IMR-90 (cell line): ENCODE results near the gene PLSCR3. TPM values are rescaled to one million over a fixed set of nuclear protein-coding genes. Genes with fewer than 3 reads are reported as not detected.

ENCODE experiments used
- ATAC-seq: fragments of 200-7000 bp; cut with Tn5 transposase; 2 replicates; pipeline ENCODE4 v1.9.1; 2020; ENCODE audit warnings: low read depth, mild to moderate bottlenecking, moderate library complexity
- BruUV-seq: library from RNA; stranded (reverse); fragments of 400-500 nt; replicated peaks from 2 replicates; lab custom pipeline; 2021; lab: Mats Ljungman, UMichigan
- CTCF ChIA-PET: fragments of 300-600 bp; formaldehyde crosslinking; extraction: SDS; loops from one replicate; lab custom pipeline; 2021; ENCODE audit warnings: antibody characterized with exemption; lab: Yijun Ruan, JAX
- POLR2A ChIA-PET: fragments of 300-600 bp; sonication (Branson Sonifier 250); formaldehyde crosslinking; loops from one replicate; lab custom pipeline; 2022; ENCODE audit warnings: antibody characterized with exemption; ENCODE audit not compliant: unreplicated experiment; lab: Charles Lee
- DNase-seq: peaks from one replicate; pipeline ENCODE4 v3.0.0; 2013
- H2AFZ ChIP-seq: replicated peaks from 2 replicates; pipeline ENCODE3; 2013; ENCODE audit warnings: low read length, mild to moderate bottlenecking; ENCODE audit not compliant: poor library complexity
- H2AK5ac ChIP-seq: 2 replicates; pipeline ENCODE4 v1.6.1; 2013; ENCODE audit warnings: low read depth, low read length, inconsistent platforms
- H2AK9ac ChIP-seq: replicated peaks from 2 replicates; pipeline ENCODE3; 2013; ENCODE audit warnings: mild to moderate bottlenecking, low read depth, low read length, moderate library complexity; ENCODE audit not compliant: poor library complexity
- H2BK120ac ChIP-seq: 2 replicates; pipeline ENCODE4 v1.6.1; 2013; ENCODE audit warnings: low read depth, low read length, inconsistent platforms
- H2BK15ac ChIP-seq: 3 replicates; pipeline ENCODE4 v1.6.1; 2013; ENCODE audit warnings: low read depth, low read length, inconsistent platforms
- H2BK20ac ChIP-seq: 2 replicates; pipeline ENCODE4 v1.6.1; 2013; ENCODE audit warnings: low read depth, mild to moderate bottlenecking, inconsistent platforms, low read length, moderate library complexity
- H2BK5ac ChIP-seq: 2 replicates; pipeline ENCODE4 v1.6.1; 2013; ENCODE audit warnings: mild to moderate bottlenecking, low read depth, low read length, inconsistent platforms; ENCODE audit not compliant: poor library complexity, severe bottlenecking
- H3K14ac ChIP-seq: replicated peaks from 2 replicates; pipeline ENCODE4 v1.6.1; 2013; ENCODE audit warnings: low read depth, low read length, inconsistent platforms
- H3K18ac ChIP-seq: 2 replicates; pipeline ENCODE4 v1.6.1; 2013; ENCODE audit warnings: low read depth, low read length, control low read depth
- H3K23ac ChIP-seq: 2 replicates; pipeline ENCODE4 v1.6.1; 2013; ENCODE audit warnings: low read depth, low read length, inconsistent platforms
- H3K27ac ChIP-seq: 2 replicates; pipeline ENCODE4 v1.5.1; 2013; ENCODE audit warnings: mild to moderate bottlenecking, control low read depth, low read length; ENCODE audit not compliant: insufficient read depth
- H3K27me3 ChIP-seq: 2 replicates; pipeline ENCODE4 v1.6.1; 2013; ENCODE audit warnings: low read length; ENCODE audit not compliant: control insufficient read depth, insufficient read depth
- H3K36me3 ChIP-seq: 2 replicates; pipeline ENCODE4 v1.6.1; 2013; ENCODE audit warnings: low read length, mixed read lengths; ENCODE audit not compliant: control insufficient read depth, insufficient read depth
- H3K4ac ChIP-seq: 2 replicates; pipeline ENCODE4 v1.6.1; 2013; ENCODE audit warnings: low read depth, low read length, inconsistent platforms
- H3K4me1 ChIP-seq: 2 replicates; pipeline ENCODE4 v1.6.1; 2013; ENCODE audit warnings: low read length, mixed read lengths; ENCODE audit not compliant: control insufficient read depth, insufficient read depth
- H3K4me2 ChIP-seq: 2 replicates; pipeline ENCODE4 v1.6.1; 2013; ENCODE audit warnings: low read depth, mild to moderate bottlenecking, control low read depth, low read length, moderate library complexity
- H3K4me3 ChIP-seq: 2 replicates; pipeline ENCODE4 v1.5.1; 2013; ENCODE audit warnings: low read depth, mild to moderate bottlenecking, control low read depth, low read length, moderate library complexity; ENCODE audit not compliant: insufficient read depth
- H3K56ac ChIP-seq: 2 replicates; pipeline ENCODE4 v1.6.1; 2013; ENCODE audit warnings: low read length, inconsistent platforms; ENCODE audit not compliant: insufficient read depth; ENCODE audit errors: extremely low read depth
- H3K79me1 ChIP-seq, 2 experiments: 2 replicates each; pipeline ENCODE4 v1.6.1; 2013; ENCODE audit warnings: low read length in 2 of 2, inconsistent platforms in 1 of 2, low read depth in 1 of 2
- H3K9ac ChIP-seq: 2 replicates; pipeline ENCODE4 v1.6.1; 2013; ENCODE audit warnings: low read depth, low read length, control low read depth
- H3K9me1 ChIP-seq: 2 replicates; pipeline ENCODE4 v1.6.1; 2013; ENCODE audit warnings: low read length, inconsistent platforms; ENCODE audit not compliant: insufficient read depth
- H3K9me3 ChIP-seq: 2 replicates; pipeline ENCODE4 v1.6.1; 2013; ENCODE audit warnings: low read length; ENCODE audit not compliant: control insufficient read depth, insufficient read depth
- H4K20me1 ChIP-seq: 2 replicates; pipeline ENCODE4 v1.6.1; 2013; ENCODE audit warnings: low read length, inconsistent platforms; ENCODE audit not compliant: insufficient read depth
- H4K5ac ChIP-seq: 2 replicates; pipeline ENCODE4 v1.6.1; 2013; ENCODE audit warnings: mild to moderate bottlenecking, low read depth, low read length, control low read depth
- H4K8ac ChIP-seq, 2 experiments: 2 replicates each; pipeline ENCODE4 v1.6.1; 2013; ENCODE audit warnings: low read depth in 2 of 2, low read length in 2 of 2, control low read depth in 1 of 2, inconsistent platforms in 1 of 2
- H4K91ac ChIP-seq: 2 replicates; pipeline ENCODE4 v1.6.1; 2013; ENCODE audit warnings: low read depth, low read length, inconsistent platforms; ENCODE audit not compliant: insufficient read depth
- BHLHE40 ChIP-seq: fragments of 150-350 bp; IDR thresholded peaks from 2 replicates; pipeline ENCODE4 v1.6.1; 2016; ENCODE audit warnings: mild to moderate bottlenecking, low read depth, low read length
- CEBPB ChIP-seq: IDR thresholded peaks from 2 replicates; pipeline ENCODE4 v1.6.1; 2012; ENCODE audit warnings: low read depth, low read length, improper control_type of control experiment
- CTCF ChIP-seq: conservative IDR thresholded peaks from 2 replicates; pipeline ENCODE4 v1.5.1; 2012; ENCODE audit warnings: mild to moderate bottlenecking, low read depth, low read length, improper control_type of control experiment
- FOS ChIP-seq: fragments of 150-350 bp; IDR thresholded peaks from 2 replicates; pipeline ENCODE4 v1.6.1; 2016; ENCODE audit warnings: low read depth, low read length
- MAFK ChIP-seq: IDR thresholded peaks from 2 replicates; pipeline ENCODE4 v1.6.1; 2012; ENCODE audit warnings: low read depth, low read length, improper control_type of control experiment
- MAZ ChIP-seq: IDR thresholded peaks from 2 replicates; pipeline ENCODE4 v1.6.1; 2012; ENCODE audit warnings: low read depth, mild to moderate bottlenecking, low read length, improper control_type of control experiment, moderate library complexity, borderline replicate concordance
- MXI1 ChIP-seq: IDR thresholded peaks from 2 replicates; pipeline ENCODE4 v1.6.1; 2012; ENCODE audit warnings: low read depth, mild to moderate bottlenecking, low read length, moderate library complexity, borderline replicate concordance
- POLR2A ChIP-seq: IDR thresholded peaks from 2 replicates; pipeline ENCODE4 v1.6.1; 2012; ENCODE audit warnings: mild to moderate bottlenecking, low read depth, low read length
- RAD21 ChIP-seq: IDR thresholded peaks from 2 replicates; pipeline ENCODE4 v1.6.1; 2012; ENCODE audit warnings: low read length, improper control_type of control experiment
- RCOR1 ChIP-seq: IDR thresholded peaks from 2 replicates; pipeline ENCODE4 v1.6.1; 2012; ENCODE audit warnings: mild to moderate bottlenecking, low read length, improper control_type of control experiment; ENCODE audit not compliant: insufficient replicate concordance
- RFX5 ChIP-seq: IDR thresholded peaks from 2 replicates; pipeline ENCODE4 v1.8.0; 2012; ENCODE audit warnings: low read depth, mild to moderate bottlenecking, low read length, moderate library complexity
- SMC3 ChIP-seq: fragments of 150-350 bp; IDR thresholded peaks from 2 replicates; pipeline ENCODE4 v1.6.1; 2016; ENCODE audit warnings: low read depth, mild to moderate bottlenecking, antibody characterized with exemption, low read length, moderate library complexity
- WGBS, 2 experiments: methylation state at CpG; one replicate each; pipeline versions ENCODE4 v1.1.5 to v1.1.7; 2013; ENCODE audit warnings: missing lambda C conversion rate in 2 of 2; ENCODE audit not compliant: insufficient read length in 1 of 2; ENCODE audit errors: extremely low coverage in 2 of 2; 5-methylcytosine and 5-hydroxymethylcytosine counted together
- dilution Hi-C: fragments of 300-500 bp; cut with HindIII; formaldehyde crosslinking; loops from one replicate; pipeline ENCODE4 v1.14.3; 2018; ENCODE audit warnings: low sequenced_read_pairs; ENCODE audit not compliant: unreplicated experiment
- in situ Hi-C: fragments of 300-500 bp; cut with MboI; formaldehyde crosslinking; loops from 3 replicates; pipeline ENCODE4 v1.14.3; 2019; ENCODE audit warnings: low sequenced_read_pairs, inconsistent platforms, mixed read lengths
- intact Hi-C: fragments of 100-400 bp; cut with micrococcal nuclease; formaldehyde crosslinking; loops from 2 replicates; pipeline ENCODE4 v1.10.0; 2022
- polyA plus RNA-seq, 3 experiments: library from polyadenylated mRNA; depleted of rRNA; stranded (reverse); fragments of >200 nt; gene quantifications; 2 replicates each; pipeline ENCODE4 v1.2.3, GENCODE V29; 2012; ENCODE audit warnings: low replicate concordance in 1 of 3
- total RNA-seq: library from RNA; depleted of rRNA; stranded (reverse); fragments of >200 nt; gene quantifications from 2 replicates; pipeline ENCODE4 v1.2.3, GENCODE V29; 2012
- TF ChIP-seq, protein P1 (sequence below): fragments of 150-350 bp; IDR thresholded peaks from 2 replicates; pipeline ENCODE4 v1.6.1; 2017; ENCODE audit warnings: mild to moderate bottlenecking, antibody characterized with exemption, low read length, low read depth

The PLSCR3 gene
- total and polyA plus RNA-seq, 2 of the 4 experiments (the other 2 are of a cell fraction): 6.1 to 116 TPM

- Histone ChIP-seq H2AFZ (peak within 1 kb of the TSS; percentile 93), H3K14ac (peak within 1 kb of the TSS; percentile 100), H2BK120ac (peak within 1 kb of the TSS; percentile 89), H2AK5ac (peak within 1 kb of the TSS; percentile 99), H3K4me1 (peaks cover 39% of the 10 kb centered on the region), H4K5ac (peak within 1 kb of the TSS; percentile 95), H4K8ac (peak within 1 kb of the TSS; percentile 97 to 98), H4K20me1 (peaks cover 32% of the 10 kb centered on the region), H4K91ac (peak within 1 kb of the TSS; percentile 98), H3K4me2 (peak within 1 kb of the TSS; percentile 89), H3K79me1 (peaks cover 24 to 63% of the 10 kb centered on the region in 2 experiments; a peak in 3 of 4 replicates), H3K27ac (peak within 1 kb of the TSS; percentile 99), H3K27me3 (no peaks in the 10 kb centered on the region), H3K36me3 (no peaks in the 10 kb centered on the region), H3K18ac (peak within 1 kb of the TSS; percentile 94), H3K9me3 (no peaks in the 10 kb centered on the region), H2AK9ac (peak within 1 kb of the TSS; percentile 100), H3K9me1 (peaks cover 27% of the 10 kb centered on the region), H2BK15ac (peak within 1 kb of the TSS; percentile 96; the same call in 2 of the 3 replicates), H3K56ac (peak within 1 kb of the TSS; percentile 95), H3K23ac (peak within 1 kb of the TSS; percentile 99), H2BK20ac (peak within 1 kb of the TSS; percentile 29; the same call in 1 of the 2 replicates), H3K9ac (peak within 1 kb of the TSS; percentile 99), H2BK5ac (peak within 1 kb of the TSS; percentile 97), H3K4ac (peak within 1 kb of the TSS; percentile 100), H3K4me3 (peak within 1 kb of the TSS; percentile 93)
- ChIA-PET POLR2A (interaction anchor here (0.6 kb wide), 2 partner anchors 74 to 226 kb away, joined by 3 read pairs; no protein-coding TSS in a partner anchor), CTCF (interaction anchor here (0.6 kb wide), 1 partner anchor 153 kb away, joined by 9 read pairs; no protein-coding TSS in a partner anchor)
- peak; percentile 88 for DNase-seq
- 1% methylated on average over 68 of the region's 91 CpGs; no CpG with 5 or more reads in 1 of the 2 experiments for WGBS, 2 experiments
- dilution Hi-C loops: no loop called here
- TSS peak; percentile 84 for BruUV-seq
- in situ Hi-C loops: loop anchor here (10.0 kb wide), 1 partner anchor 203 kb away; the partner anchor contains the start of gene TNFSF13
- intact Hi-C loops: loop anchor here (2.0 to 5.0 kb wide), 5 partner anchors 53 to 485 kb away; partner anchors contain the start of genes FGF11, SENP3, TMEM102 and TMEM256
- ATAC-seq: peak; percentile 73
- TF ChIP-seq, protein P1, sequence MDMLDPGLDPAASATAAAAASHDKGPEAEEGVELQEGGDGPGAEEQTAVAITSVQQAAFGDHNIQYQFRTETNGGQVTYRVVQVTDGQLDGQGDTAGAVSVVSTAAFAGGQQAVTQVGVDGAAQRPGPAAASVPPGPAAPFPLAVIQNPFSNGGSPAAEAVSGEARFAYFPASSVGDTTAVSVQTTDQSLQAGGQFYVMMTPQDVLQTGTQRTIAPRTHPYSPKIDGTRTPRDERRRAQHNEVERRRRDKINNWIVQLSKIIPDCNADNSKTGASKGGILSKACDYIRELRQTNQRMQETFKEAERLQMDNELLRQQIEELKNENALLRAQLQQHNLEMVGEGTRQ: no peak
- TF ChIP-seq SMC3 (peak; percentile 29; the same call in 1 of the 2 replicates), POLR2A (peak; percentile 66; the same call in 1 of the 2 replicates), MXI1 (no peak), CTCF (peak; percentile 63; the same call in 1 of the 2 replicates), BHLHE40 (peak; percentile 19; the same call in 1 of the 2 replicates), MAFK (0 out of 2 replicates have a peak, but pooled peaks have one; percentile 6), RFX5 (no peak), RCOR1 (peak; percentile 26), RAD21 (no peak; the same call in 1 of the 2 replicates), FOS (peak; percentile 50), MAZ (peak; percentile 95), CEBPB (no peak)
Measured at GRCh38 chr17:7351665-7352502, 42.4 kb downstream of the PLSCR3 start, which contains the start of gene KCTD11. Gene KCTD11, plus strand, starts transcription at chr17:7352162.
